ENCODE data around the gene SLC38A10.

Gene SLC38A10

GRCh38 chr17:81337476-81337879 lies 42.4 kb upstream of the SLC38A10 start:
- Histone ChIP-seq H3K4ac (ENCODE audit: low read depth, low read length) (no peak overlapping the region), H2BK12ac (ENCODE audit: low read length) (no peak overlapping the region), H3K23ac (ENCODE audit: low read length) (no peak overlapping the region), H3K27ac (ENCODE audit: low read depth, low read length) (no peak overlapping the region), H3K4me1 (ENCODE audit: control insufficient read depth in 1 of 2, insufficient read depth in 2 of 2, low read length in 2 of 2) (peaks cover 14 to 19% of the 10 kb centered on the region in 2 experiments), H3K18ac (ENCODE audit: low read length) (no peak overlapping the region), H3K27me3 (ENCODE audit: insufficient read depth, low read length) (peaks cover 10% of the 10 kb centered on the region), H2AK5ac (ENCODE audit: low read length) (no peak overlapping the region), H4K8ac (ENCODE audit: low read depth, low read length) (no peak overlapping the region), H2BK120ac (ENCODE audit: insufficient read depth, low read length, poor library complexity) (no peak overlapping the region), H4K12ac (ENCODE audit: low read depth, low read length) (no peak overlapping the region), H2AFZ (ENCODE audit: insufficient read depth, low read length, poor library complexity) (no peak overlapping the region), H3K9ac (ENCODE audit: low read length) (no peak overlapping the region), H3K36me3 (ENCODE audit: control insufficient read depth in 1 of 2, insufficient read depth in 2 of 2, low read length in 2 of 2) (peaks cover 4 to 6% of the 10 kb centered on the region in 2 experiments), H2BK5ac (ENCODE audit: low read depth, low read length, poor library complexity) (no peak overlapping the region), H3K79me1 (ENCODE audit: low read length) (peaks cover 10% of the 10 kb centered on the region), H3K79me2 (ENCODE audit: control insufficient read depth, insufficient read depth, low read length, poor library complexity) (peaks cover under 1% of the 10 kb centered on the region), H4K91ac (ENCODE audit: low read depth, low read length) (no peak overlapping the region), H3K4me3 (ENCODE audit: low read depth, low read length) (no peak overlapping the region), H3K4me2 (ENCODE audit: low read length) (no peak overlapping the region), H3K14ac (ENCODE audit: low read length) (no peak overlapping the region), H3K9me3 (ENCODE audit: insufficient read depth, low read depth, low read length) (peaks cover 1% of the 10 kb centered on the region)
- DNase-seq = no peak
- no CpG with 5 or more reads among the region's 14 CpGs for WGBS (ENCODE audit: extremely low coverage, insufficient coverage, insufficient read length)

- Histone ChIP-seq H3K23ac (ENCODE audit: low read length) (no peak overlapping the region), H3K4me2 (ENCODE audit: low read length) (no peak overlapping the region), H3K36me3 (ENCODE audit: control insufficient read depth in 1 of 2, insufficient read depth in 2 of 2, low read length in 2 of 2) (peaks cover 4 to 5% of the 10 kb centered on the region in 2 experiments), H4K8ac (ENCODE audit: low read depth, low read length) (no peak overlapping the region), H3K4me1 (ENCODE audit: control insufficient read depth in 1 of 2, insufficient read depth in 2 of 2, low read length in 2 of 2) (peaks cover 14 to 18% of the 10 kb centered on the region in 2 experiments), H4K91ac (ENCODE audit: low read depth, low read length) (no peak overlapping the region), H3K79me2 (ENCODE audit: control insufficient read depth, insufficient read depth, low read length, poor library complexity) (no peaks in the 10 kb centered on the region), H3K18ac (ENCODE audit: low read length) (no peak overlapping the region), H2BK120ac (ENCODE audit: insufficient read depth, low read length, poor library complexity) (no peak overlapping the region), H3K27me3 (ENCODE audit: insufficient read depth, low read length) (peaks cover 9% of the 10 kb centered on the region), H2AK5ac (ENCODE audit: low read length) (no peak overlapping the region), H2BK12ac (ENCODE audit: low read length) (no peak overlapping the region), H2AFZ (ENCODE audit: insufficient read depth, low read length, poor library complexity) (no peak overlapping the region), H3K9ac (ENCODE audit: low read length) (no peak overlapping the region), H3K79me1 (ENCODE audit: low read length) (peaks cover 9% of the 10 kb centered on the region), H2BK5ac (ENCODE audit: low read depth, low read length, poor library complexity) (no peak overlapping the region), H3K27ac (ENCODE audit: low read depth, low read length) (no peak overlapping the region), H3K4ac (ENCODE audit: low read depth, low read length) (no peak overlapping the region), H4K12ac (ENCODE audit: low read depth, low read length) (no peak overlapping the region), H3K4me3 (ENCODE audit: low read depth, low read length) (no peak overlapping the region), H3K9me3 (ENCODE audit: insufficient read depth, low read depth, low read length) (peaks cover 1% of the 10 kb centered on the region), H3K14ac (ENCODE audit: low read length) (no peak overlapping the region)
- no CpG with 5 or more reads among the region's 8 CpGs for WGBS (ENCODE audit: extremely low coverage, insufficient coverage, insufficient read length)
- no peak for DNase-seq
These were observed 41.8 kb upstream of the SLC38A10 start for GRCh38 chr17:81336930-81337325.

GRCh38 chr17:81336296-81336929 lies 41.3 kb upstream of the SLC38A10 start:
- no peak overlapping the region for H3K9ac ChIP-seq (ENCODE audit: low read length)
- peaks cover 5% of the 10 kb centered on the region for H3K79me1 ChIP-seq (ENCODE audit: low read length)
- no peak overlapping the region for H2BK120ac ChIP-seq (ENCODE audit: insufficient read depth, low read length, poor library complexity)
- no peak overlapping the region for H3K4ac ChIP-seq (ENCODE audit: low read depth, low read length)
- H3K23ac ChIP-seq (ENCODE audit: low read length) = no peak overlapping the region
- no peak overlapping the region for H3K4me3 ChIP-seq (ENCODE audit: low read depth, low read length)
- H3K4me1 ChIP-seq (ENCODE audit: control insufficient read depth in 1 of 2, insufficient read depth in 2 of 2, low read length in 2 of 2) = peaks cover 9 to 13% of the 10 kb centered on the region in 2 experiments
- peaks cover 4% of the 10 kb centered on the region for H3K27me3 ChIP-seq (ENCODE audit: insufficient read depth, low read length)
- H4K8ac ChIP-seq (ENCODE audit: low read depth, low read length) = no peak overlapping the region
- H4K12ac ChIP-seq (ENCODE audit: low read depth, low read length) = no peak overlapping the region
- no peak overlapping the region for H2AFZ ChIP-seq (ENCODE audit: insufficient read depth, low read length, poor library complexity)
- H2AK5ac ChIP-seq (ENCODE audit: low read length) = no peak overlapping the region
- H3K36me3 ChIP-seq (ENCODE audit: control insufficient read depth in 1 of 2, insufficient read depth in 2 of 2, low read length in 2 of 2) = peaks cover 4 to 5% of the 10 kb centered on the region in 2 experiments
- H3K9me3 ChIP-seq (ENCODE audit: insufficient read depth, low read depth, low read length) = peaks cover 1% of the 10 kb centered on the region
- H2BK12ac ChIP-seq (ENCODE audit: low read length) = no peak overlapping the region
- DNase-seq = no peak
- H4K91ac ChIP-seq (ENCODE audit: low read depth, low read length) = no peak overlapping the region
- no CpG with 5 or more reads among the region's 7 CpGs for WGBS (ENCODE audit: extremely low coverage, insufficient coverage, insufficient read length)
- no peaks in the 10 kb centered on the region for H3K79me2 ChIP-seq (ENCODE audit: control insufficient read depth, insufficient read depth, low read length, poor library complexity)
- no peak overlapping the region for H3K14ac ChIP-seq (ENCODE audit: low read length)
- no peak overlapping the region for H3K4me2 ChIP-seq (ENCODE audit: low read length)
- H2BK5ac ChIP-seq (ENCODE audit: low read depth, low read length, poor library complexity) = no peak overlapping the region
- no peak overlapping the region for H3K27ac ChIP-seq (ENCODE audit: low read depth, low read length)
- no peak overlapping the region for H3K18ac ChIP-seq (ENCODE audit: low read length)

- H3K27ac ChIP-seq (ENCODE audit: low read depth, low read length) = no peak overlapping the region
- H2AFZ ChIP-seq (ENCODE audit: insufficient read depth, low read length, poor library complexity) = no peak overlapping the region
- no peak overlapping the region for H2BK5ac ChIP-seq (ENCODE audit: low read depth, low read length, poor library complexity)
- H2BK12ac ChIP-seq (ENCODE audit: low read length) = no peak overlapping the region
- H2AK5ac ChIP-seq (ENCODE audit: low read length) = no peak overlapping the region
- no peaks in the 10 kb centered on the region for H3K79me2 ChIP-seq (ENCODE audit: control insufficient read depth, insufficient read depth, low read length, poor library complexity)
- no peak overlapping the region for H4K12ac ChIP-seq (ENCODE audit: low read depth, low read length)
- WGBS (ENCODE audit: extremely low coverage, insufficient coverage, insufficient read length) = no CpG with 5 or more reads among the region's 9 CpGs
- peaks cover 6 to 10% of the 10 kb centered on the region in 2 experiments for H3K4me1 ChIP-seq (ENCODE audit: control insufficient read depth in 1 of 2, insufficient read depth in 2 of 2, low read length in 2 of 2)
- no peak overlapping the region for H2BK120ac ChIP-seq (ENCODE audit: insufficient read depth, low read length, poor library complexity)
- no peaks in the 10 kb centered on the region for H3K27me3 ChIP-seq (ENCODE audit: insufficient read depth, low read length)
- H4K8ac ChIP-seq (ENCODE audit: low read depth, low read length) = no peak overlapping the region
- H3K18ac ChIP-seq (ENCODE audit: low read length) = no peak overlapping the region
- no peak overlapping the region for H3K14ac ChIP-seq (ENCODE audit: low read length)
- no peak overlapping the region for H3K9ac ChIP-seq (ENCODE audit: low read length)
- no peaks in the 10 kb centered on the region for H3K36me3 ChIP-seq (ENCODE audit: control insufficient read depth in 1 of 2, insufficient read depth in 2 of 2, low read length in 2 of 2)
- H3K4me2 ChIP-seq (ENCODE audit: low read length) = no peak overlapping the region
- no peaks in the 10 kb centered on the region for H3K9me3 ChIP-seq (ENCODE audit: insufficient read depth, low read depth, low read length)
- no peak overlapping the region for H4K91ac ChIP-seq (ENCODE audit: low read depth, low read length)
- no peak overlapping the region for H3K23ac ChIP-seq (ENCODE audit: low read length)
- peaks cover 2% of the 10 kb centered on the region for H3K79me1 ChIP-seq (ENCODE audit: low read length)
- DNase-seq = peak in 1 of 2 donors; percentile 43
- H3K4ac ChIP-seq (ENCODE audit: low read depth, low read length) = no peak overlapping the region
- H3K4me3 ChIP-seq (ENCODE audit: low read depth, low read length) = no peak overlapping the region
These were observed 40.7 kb upstream of the SLC38A10 start for GRCh38 chr17:81335773-81336157.
